Spleen (tissue), 11 donors: ENCODE measurements around the gene SLAMF7. TPM values are rescaled to one million over a fixed set of nuclear protein-coding genes. Genes with fewer than 3 reads are reported as not detected.

Experiments
- DNase-seq: peaks from one replicate; pipeline ENCODE4 v3.0.0-alpha.2; 2020
- H3K27ac ChIP-seq, 8 donors: fragments of 200-600 bp; sonication (generic) in 7 of 8; 1 replicate in 4 of 8; 2 replicates in 4 of 8; pipeline versions ENCODE4 v1.5.0 to v1.8.0; 2016 to 2021; ENCODE audit warnings: inconsistent platforms in 4 of 8, mild to moderate bottlenecking in 4 of 8, moderate library complexity in 1 of 8
- H3K27me3 ChIP-seq, 7 donors: fragments of 200-600 bp; sonication (generic) in 6 of 7; replicated peaks in 1 of 7; 1 replicate in 4 of 7; 2 replicates in 3 of 7; pipeline versions ENCODE4 v1.5.0 to v1.8.0; 2016 to 2021; ENCODE audit warnings: inconsistent platforms in 3 of 7, mild to moderate bottlenecking in 1 of 7
- H3K36me3 ChIP-seq, 6 donors: fragments of 200-600 bp; sonication (generic) in 5 of 6; 1 replicate in 4 of 6; 2 replicates in 2 of 6; pipeline versions ENCODE4 v1.5.0 to v1.8.0; 2016 to 2021; ENCODE audit warnings: inconsistent platforms in 2 of 6
- H3K4me1 ChIP-seq, 6 donors: fragments of 200-600 bp; sonication (generic) in 5 of 6; 1 replicate in 3 of 6; 2 replicates in 3 of 6; pipeline versions ENCODE4 v1.5.0 to v1.8.0; 2016 to 2021; ENCODE audit warnings: inconsistent platforms in 3 of 6
- H3K4me3 ChIP-seq, 8 donors: fragments of 200-600 bp; sonication (generic) in 7 of 8; 1 replicate in 4 of 8; 2 replicates in 4 of 8; pipeline versions ENCODE4 v1.5.0 to v1.8.0; 2016 to 2021; ENCODE audit warnings: inconsistent platforms in 4 of 8, mild to moderate bottlenecking in 4 of 8, moderate library complexity in 2 of 8
- H3K9me3 ChIP-seq, 8 donors: fragments of 200-600 bp; sonication (generic) in 7 of 8; 1 replicate in 4 of 8; 2 replicates in 4 of 8; pipeline versions ENCODE4 v1.5.0 to v1.8.0; 2016 to 2021; ENCODE audit warnings: inconsistent platforms in 4 of 8
- CTCF ChIP-seq, 11 experiments: fragments of 200-600 bp in 7 of 11; fragments of 450-650 bp in 4 of 11; sonication (generic) in 4 of 11; IDR thresholded peaks in 8 of 11; conservative IDR thresholded peaks in 3 of 11; 1 replicate in 7 of 11; 2 replicates in 4 of 11; pipeline versions ENCODE4 v1.4.0 to v1.8.0; 2016 to 2021; ENCODE audit warnings: antibody characterized with exemption in 11 of 11, inconsistent platforms in 4 of 11, mild to moderate bottlenecking in 1 of 11
- POLR2A ChIP-seq, 3 donors: fragments of 450-650 bp; IDR thresholded peaks; one replicate each; pipeline ENCODE4 v1.5.1; 2017; ENCODE audit warnings: antibody characterized with exemption in 3 of 3, mild to moderate bottlenecking in 1 of 3
- POLR2AphosphoS5 ChIP-seq, 3 donors: sonication (generic); formaldehyde crosslinking; IDR thresholded peaks; one replicate each; pipeline ENCODE4 v1.5.1; 2017; ENCODE audit warnings: antibody characterized with exemption in 3 of 3
- WGBS, 5 donors: extraction: QIAGEN DNeasy Blood & Tissue Kit in 3 of 5; methylation state at CpG; one replicate each; pipeline versions ENCODE4 v1.1.5 to v1.1.7; 2013 to 2018; 5-methylcytosine and 5-hydroxymethylcytosine counted together
- intact Hi-C: fragments of 100-400 bp; cut with DNase I; formaldehyde crosslinking; loops from one replicate; pipeline ENCODE4 v1.15.0; 2023; ENCODE audit warnings: low total_unique reads
- polyA plus RNA-seq, 3 donors: library from polyadenylated mRNA; stranded (reverse); fragments of 200-250 nt; gene quantifications; one replicate each; pipeline ENCODE4 v1.2.1, GENCODE V29; 2013
- total RNA-seq, 7 donors: library from RNA; depleted of rRNA in 3 of 7; stranded (reverse); fragments of >200 nt in 3 of 7; fragmentation: NEBNext Ultra II Directional in 4 of 7; extraction: Animal tissue kit (Norgen Biotek cat#: 25700) in 4 of 7; gene quantifications; one replicate each; pipeline versions ENCODE4 v1.1.0 to v1.2.1, GENCODE V29; 2016 to 2021
- donor health status: healthy with polysubstance abuse.
- donor health status: DM: no; HTN: no; CAD: no; lungs with moderate emphysema.
- donor health status: DM: no; HTN: no; CAD: no.
- donor health status: Bipolar disorder and iron deficiency.
- donor health status: healthy.
- donor health status: DM: no; HTN: no; CAD: no.
- donor health status: DM: yes; HTN: yes; CAD: no.

Gene SLAMF7
- total and polyA plus RNA-seq, 10 donors, result 12.5 to 134 (median 41.8) TPM

- Histone ChIP-seq H3K27ac (peak overlapping the region in 1 of 8 donors; percentile 46), H3K27me3 (no peaks in the 10 kb centered on the region), H3K4me3 (no peak overlapping the region), H3K9me3 (peaks cover 0 to 13% (median 10%) of the 10 kb centered on the region in 8 donors), H3K4me1 (peaks cover 0 to 40% (median 18%) of the 10 kb centered on the region in 6 donors), H3K36me3 (no peaks in the 10 kb centered on the region)
- intact Hi-C loops, result no loop called here
- TF ChIP-seq POLR2A (IDR thresholded peaks at IDR 0.05), result no peak
- no peak for TF ChIP-seq POLR2AphosphoS5 (IDR thresholded peaks at IDR 0.05)
- no peak for TF ChIP-seq CTCF (IDR thresholded peaks at IDR 0.05 in 8 of 11, conservative IDR thresholded peaks at IDR 0.05 in 3 of 11)
- no peak for DNase-seq
- 27 to 61% (median 50%) methylated on average over 1 of the region's 1 CpG for whole genome bisulfite sequencing, 5 donors
Measured at GRCh38 chr1:160731990-160732389, 7.1 kb upstream of the SLAMF7 start.

- intact Hi-C loops, result no loop called here
- Histone ChIP-seq H3K27ac (peak overlapping the region in 7 of 8 donors; percentile 37 to 72 (median 51)), H3K4me3 (no peak overlapping the region), H3K36me3 (no peaks in the 10 kb centered on the region), H3K4me1 (peaks cover 0 to 37% (median 20%) of the 10 kb centered on the region in 6 donors), H3K27me3 (no peaks in the 10 kb centered on the region), H3K9me3 (peaks cover 0 to 26% (median 21%) of the 10 kb centered on the region in 8 donors)
- TF ChIP-seq POLR2AphosphoS5 (IDR thresholded peaks at IDR 0.05) (no peak), CTCF (IDR thresholded peaks at IDR 0.05 in 8 of 11, conservative IDR thresholded peaks at IDR 0.05 in 3 of 11) (no peak), POLR2A (IDR thresholded peaks at IDR 0.05) (no peak)
- DNase-seq, result no peak
Measured at GRCh38 chr1:160733898-160734297, 5.1 kb upstream of the SLAMF7 start.

- Histone ChIP-seq H3K27ac (peak overlapping the region in 5 of 8 donors; percentile 46 to 72 (median 52)), H3K27me3 (no peaks in the 10 kb centered on the region), H3K4me3 (no peak overlapping the region), H3K9me3 (peaks cover 0 to 26% (median 21%) of the 10 kb centered on the region in 8 donors), H3K36me3 (no peaks in the 10 kb centered on the region), H3K4me1 (peaks cover 0 to 41% (median 23%) of the 10 kb centered on the region in 6 donors)
- TF ChIP-seq POLR2AphosphoS5 (IDR thresholded peaks at IDR 0.05) (no peak), CTCF (IDR thresholded peaks at IDR 0.05 in 8 of 11, conservative IDR thresholded peaks at IDR 0.05 in 3 of 11) (no peak), POLR2A (IDR thresholded peaks at IDR 0.05) (no peak)
- DNase-seq, result no peak
- intact Hi-C loops, result no loop called here
Measured at GRCh38 chr1:160734301-160734700, 4.7 kb upstream of the SLAMF7 start.

- Histone ChIP-seq H3K4me1 (peaks cover 0 to 65% (median 34%) of the 10 kb centered on the region in 6 donors), H3K9me3 (peaks cover 0 to 26% (median 21%) of the 10 kb centered on the region in 8 donors), H3K36me3 (no peaks in the 10 kb centered on the region), H3K27ac (peak overlapping the region in 4 of 8 donors; percentile 53 to 76 (median 70)), H3K4me3 (no peak overlapping the region), H3K27me3 (no peaks in the 10 kb centered on the region)
- no peak for DNase-seq
- TF ChIP-seq CTCF (IDR thresholded peaks at IDR 0.05 in 8 of 11, conservative IDR thresholded peaks at IDR 0.05 in 3 of 11), result no peak
- intact Hi-C loops, result no loop called here
- WGBS, 5 donors, result 81 to 89% (median 87%) methylated on average over 2 of the region's 2 CpGs
Measured at GRCh38 chr1:160738271-160738670, 776 bp upstream of the SLAMF7 start.
